Tibial nerve (tissue), 4 donors: ENCODE measurements around the gene MCC. TPM values are rescaled to one million over a fixed set of nuclear protein-coding genes. Genes with fewer than 3 reads are reported as not detected.

Experiments
- DNase-seq, 2 donors: peaks; one replicate each; pipeline ENCODE4 v3.0.0-alpha.2; 2019; ENCODE audit warnings: low spot score in 2 of 2
- H3K27ac ChIP-seq, 4 donors: fragments of 200-600 bp; sonication (generic) in 3 of 4; one replicate each; pipeline ENCODE4 v1.5.1; 2017 to 2019; ENCODE audit warnings: mild to moderate bottlenecking in 1 of 4
- H3K27me3 ChIP-seq, 2 donors: fragments of 200-600 bp; sonication (generic) in 1 of 2; one replicate each; pipeline versions ENCODE4 v1.5.1 to v1.6.0; 2017 to 2019
- H3K36me3 ChIP-seq, 3 donors: fragments of 200-600 bp; sonication (generic); one replicate each; pipeline ENCODE4 v1.5.1; 2018 to 2019
- H3K4me1 ChIP-seq, 4 donors: fragments of 200-600 bp; sonication (generic) in 3 of 4; one replicate each; pipeline ENCODE4 v1.5.1; 2017 to 2019
- H3K4me3 ChIP-seq, 4 donors: fragments of 200-600 bp; sonication (generic) in 3 of 4; one replicate each; pipeline ENCODE4 v1.5.1; 2017 to 2019; ENCODE audit warnings: mild to moderate bottlenecking in 1 of 4, moderate library complexity in 1 of 4
- H3K9me3 ChIP-seq, 4 donors: fragments of 200-600 bp; sonication (generic) in 3 of 4; one replicate each; pipeline ENCODE4 v1.5.1; 2017 to 2019
- EP300 ChIP-seq, 2 donors: sonication (generic); formaldehyde crosslinking; IDR thresholded peaks; one replicate each; pipeline ENCODE4 v1.6.1; 2017; ENCODE audit warnings: antibody characterized with exemption in 2 of 2, mild to moderate bottlenecking in 1 of 2
- POLR2A ChIP-seq, 2 donors: fragments of 450-650 bp; IDR thresholded peaks; one replicate each; pipeline ENCODE4 v1.6.1; 2017; ENCODE audit warnings: antibody characterized with exemption in 2 of 2, mild to moderate bottlenecking in 2 of 2, moderate library complexity in 2 of 2
- WGBS, 2 donors: methylation state at CpG; one replicate each; pipeline ENCODE4 v1.1.5; 2018; 5-methylcytosine and 5-hydroxymethylcytosine counted together
- total RNA-seq, 4 donors: library from RNA; depleted of rRNA; stranded (reverse); fragments of >200 nt; gene quantifications; one replicate each; pipeline ENCODE4 v1.1.0, GENCODE V29; 2016
- TF ChIP-seq, protein P1 (sequence below), 5 experiments: fragments of 200-600 bp in 3 of 5; fragments of 450-650 bp in 2 of 5; sonication (generic) in 3 of 5; IDR thresholded peaks; one replicate each; pipeline ENCODE4 v1.5.1; 2016 to 2019; ENCODE audit warnings: antibody characterized with exemption in 5 of 5, mild to moderate bottlenecking in 3 of 5, moderate library complexity in 2 of 5

The MCC gene
- total RNA-seq, 4 donors from 2014 or later, result 55.5 to 122 (median 80.9) TPM

DNA sequence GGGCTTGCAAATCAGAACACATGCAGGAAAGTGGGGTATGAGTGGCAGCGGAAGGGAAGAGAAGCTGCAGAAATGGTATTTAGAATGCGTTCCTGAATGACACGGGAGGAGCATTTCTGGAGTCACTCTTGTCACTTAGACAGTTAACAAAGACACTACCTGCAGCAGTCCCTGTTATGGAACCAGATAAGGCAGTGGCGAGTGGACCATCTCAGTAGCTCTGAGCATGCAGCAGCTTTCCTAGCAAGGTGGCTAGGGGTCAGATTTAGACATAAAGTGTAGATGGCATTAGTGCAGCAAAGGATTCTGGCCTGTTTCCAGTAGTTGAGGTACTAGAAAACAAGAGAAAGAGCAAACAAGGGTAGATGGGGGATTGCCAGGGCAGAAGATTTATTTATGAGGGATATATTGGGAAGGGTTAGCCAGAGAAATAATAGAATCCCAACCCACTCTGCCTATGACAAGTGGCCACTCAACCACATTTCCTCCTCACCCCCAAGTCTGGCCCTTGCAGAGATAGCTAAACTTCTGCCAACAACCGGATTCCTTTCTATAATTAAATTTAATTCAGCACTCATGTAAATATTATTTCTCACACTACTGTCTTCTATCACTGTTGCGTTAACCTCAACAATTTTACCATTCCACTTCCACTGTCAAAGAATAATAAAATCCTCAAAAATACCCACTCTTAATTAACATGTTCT is 310.0 kb downstream of the MCC start:
- Histone ChIP-seq H3K36me3 (no peaks in the 10 kb centered on the region), H3K27me3 (no peaks in the 10 kb centered on the region), H3K9me3 (no peaks in the 10 kb centered on the region), H3K4me1 (peaks cover 0 to 9% (median 0%) of the 10 kb centered on the region in 4 donors), H3K27ac (no peak overlapping the region), H3K4me3 (no peak overlapping the region)
- WGBS, 2 donors, result 81 to 83% methylated on average over 6 of the region's 6 CpGs
- no peak for TF ChIP-seq EP300 (IDR thresholded peaks at IDR 0.05)
- TF ChIP-seq, protein P1, sequence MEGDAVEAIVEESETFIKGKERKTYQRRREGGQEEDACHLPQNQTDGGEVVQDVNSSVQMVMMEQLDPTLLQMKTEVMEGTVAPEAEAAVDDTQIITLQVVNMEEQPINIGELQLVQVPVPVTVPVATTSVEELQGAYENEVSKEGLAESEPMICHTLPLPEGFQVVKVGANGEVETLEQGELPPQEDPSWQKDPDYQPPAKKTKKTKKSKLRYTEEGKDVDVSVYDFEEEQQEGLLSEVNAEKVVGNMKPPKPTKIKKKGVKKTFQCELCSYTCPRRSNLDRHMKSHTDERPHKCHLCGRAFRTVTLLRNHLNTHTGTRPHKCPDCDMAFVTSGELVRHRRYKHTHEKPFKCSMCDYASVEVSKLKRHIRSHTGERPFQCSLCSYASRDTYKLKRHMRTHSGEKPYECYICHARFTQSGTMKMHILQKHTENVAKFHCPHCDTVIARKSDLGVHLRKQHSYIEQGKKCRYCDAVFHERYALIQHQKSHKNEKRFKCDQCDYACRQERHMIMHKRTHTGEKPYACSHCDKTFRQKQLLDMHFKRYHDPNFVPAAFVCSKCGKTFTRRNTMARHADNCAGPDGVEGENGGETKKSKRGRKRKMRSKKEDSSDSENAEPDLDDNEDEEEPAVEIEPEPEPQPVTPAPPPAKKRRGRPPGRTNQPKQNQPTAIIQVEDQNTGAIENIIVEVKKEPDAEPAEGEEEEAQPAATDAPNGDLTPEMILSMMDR (IDR thresholded peaks at IDR 0.05), result no peak
- TF ChIP-seq POLR2A (IDR thresholded peaks at IDR 0.05), result no peak
- no peak for DNase-seq

DNA sequence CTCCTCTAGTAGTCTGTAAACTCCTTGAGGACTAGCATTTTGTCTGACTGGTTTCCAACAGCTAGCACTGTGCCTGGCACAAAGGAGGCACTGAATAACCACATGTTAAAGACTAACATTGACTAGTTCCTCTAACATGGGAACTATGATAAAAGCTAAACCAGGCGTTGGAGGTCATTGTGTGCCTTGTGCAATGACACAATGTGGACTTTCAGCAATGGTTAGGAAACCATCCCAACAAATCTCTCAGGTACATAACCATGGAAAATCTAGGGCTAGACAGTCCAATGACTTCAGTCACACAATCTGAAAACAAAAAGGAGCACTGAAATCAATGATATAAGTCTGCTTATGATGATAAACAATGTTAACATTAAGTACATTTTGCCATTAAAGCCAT is 311.0 kb downstream of the MCC start:
- Histone ChIP-seq H3K36me3 (no peaks in the 10 kb centered on the region), H3K4me1 (peaks cover 0 to 9% (median 0%) of the 10 kb centered on the region in 4 donors), H3K4me3 (no peak overlapping the region), H3K27me3 (no peaks in the 10 kb centered on the region), H3K27ac (no peak overlapping the region), H3K9me3 (no peaks in the 10 kb centered on the region)
- TF ChIP-seq POLR2A (IDR thresholded peaks at IDR 0.05) (no peak), EP300 (IDR thresholded peaks at IDR 0.05) (no peak)
- TF ChIP-seq, protein P1 (IDR thresholded peaks at IDR 0.05), result no peak
- WGBS, 2 donors, result 96 to 100% methylated on average over 1 of the region's 1 CpG
- DNase-seq, result no peak

DNA sequence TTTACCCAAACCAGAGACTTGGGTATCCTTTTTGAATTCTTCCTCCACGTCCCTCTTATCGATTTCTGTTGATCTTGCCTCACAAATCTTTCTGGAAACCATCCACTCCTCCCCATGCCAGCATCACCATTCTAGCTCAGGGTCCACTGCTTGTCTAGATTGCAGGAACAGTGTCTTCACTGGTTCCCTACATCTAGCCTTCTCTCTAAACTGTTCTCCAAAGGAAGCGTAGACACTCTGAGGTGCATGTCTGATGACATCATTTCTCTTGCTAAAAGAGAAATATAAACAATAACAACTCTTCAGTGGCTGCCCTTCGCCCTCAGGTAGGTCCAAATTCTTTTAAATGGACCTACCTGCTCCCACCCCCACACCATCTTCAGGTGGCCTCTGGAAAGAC is 311.5 kb downstream of the MCC start:
- TF ChIP-seq POLR2A (IDR thresholded peaks at IDR 0.05), result no peak
- TF ChIP-seq, protein P1 (IDR thresholded peaks at IDR 0.05), result no peak
- TF ChIP-seq EP300 (IDR thresholded peaks at IDR 0.05), result no peak
- no peaks in the 10 kb centered on the region for H3K9me3 ChIP-seq

DNA sequence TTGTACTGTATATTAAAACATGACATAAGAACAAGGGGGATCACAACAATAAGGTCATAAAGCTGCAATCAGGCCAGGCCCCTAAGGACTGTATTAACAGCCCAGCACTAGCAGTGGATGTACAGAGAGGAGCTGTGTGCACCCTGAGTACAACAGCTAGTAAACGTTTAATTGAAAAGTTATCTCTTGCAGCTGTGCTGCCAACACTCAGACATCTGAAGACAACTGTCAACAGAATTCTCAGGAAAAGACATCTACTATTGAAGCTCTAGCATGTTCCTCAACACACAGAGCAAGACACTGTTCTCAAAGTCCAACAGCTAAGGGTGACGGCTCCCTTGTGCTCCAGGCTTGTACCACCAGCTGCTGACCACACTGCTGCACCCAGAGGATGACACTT is 312.1 kb downstream of the MCC start:
- Histone ChIP-seq H3K9me3 (no peaks in the 10 kb centered on the region), H3K27me3 (no peaks in the 10 kb centered on the region), H3K4me1 (peaks cover 0 to 4% (median 0%) of the 10 kb centered on the region in 4 donors), H3K4me3 (no peak overlapping the region), H3K36me3 (no peaks in the 10 kb centered on the region), H3K27ac (no peak overlapping the region)
- TF ChIP-seq, protein P1 (IDR thresholded peaks at IDR 0.05), result no peak
- no peak for TF ChIP-seq POLR2A (IDR thresholded peaks at IDR 0.05)
- no peak for TF ChIP-seq EP300 (IDR thresholded peaks at IDR 0.05)
- WGBS, 2 donors, result 43 to 83% methylated on average over 2 of the region's 2 CpGs
- DNase-seq, result no peak

More for the DNA sequence above, 311.5 kb downstream of the MCC start:
- 82 to 95% methylated on average over 4 of the region's 4 CpGs for WGBS, 2 donors
- peaks cover 0 to 4% (median 0%) of the 10 kb centered on the region in 4 donors for H3K4me1 ChIP-seq
- H3K27me3 ChIP-seq, result no peaks in the 10 kb centered on the region
- no peak overlapping the region for H3K4me3 ChIP-seq
- H3K27ac ChIP-seq, result no peak overlapping the region
- no peaks in the 10 kb centered on the region for H3K36me3 ChIP-seq
- DNase-seq, result no peak

DNA sequence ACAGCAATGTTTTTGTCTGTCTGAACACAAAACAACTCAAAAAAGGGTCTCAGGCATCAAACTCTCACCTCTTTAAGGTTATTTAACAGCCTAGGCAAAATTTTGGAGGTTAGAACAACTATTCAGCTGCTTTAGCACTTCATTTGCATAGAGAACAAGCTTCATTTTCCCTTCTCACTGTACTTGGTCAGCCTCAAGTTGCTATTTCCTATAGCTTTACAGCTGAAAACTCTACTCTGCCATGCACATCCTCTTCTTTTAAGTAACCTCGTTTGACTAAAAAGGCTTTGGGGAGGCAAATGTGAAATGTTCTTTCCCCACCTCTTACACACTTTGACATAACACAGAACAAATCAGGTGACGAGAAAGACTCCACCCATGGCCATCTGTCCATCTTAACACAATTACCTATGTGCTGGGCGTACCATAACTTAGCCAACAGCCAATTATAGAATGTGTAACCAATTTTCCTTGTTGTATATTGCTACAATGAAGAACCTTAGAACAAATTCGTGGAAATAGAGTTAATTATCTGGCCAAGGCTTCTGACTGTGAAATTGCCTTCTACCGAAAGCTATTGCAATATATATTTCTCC is 315.9 kb downstream of the MCC start:
- WGBS, 2 donors, result 83 to 86% methylated on average over 5 of the region's 5 CpGs

More for the DNA sequence above, 315.9 kb downstream of the MCC start:
- Histone ChIP-seq H3K36me3 (no peaks in the 10 kb centered on the region), H3K4me1 (peaks cover 0 to 31% (median 5%) of the 10 kb centered on the region in 4 donors), H3K9me3 (no peaks in the 10 kb centered on the region), H3K27ac (no peak overlapping the region), H3K27me3 (no peaks in the 10 kb centered on the region), H3K4me3 (no peak overlapping the region)
- no peak for DNase-seq
- TF ChIP-seq POLR2A (IDR thresholded peaks at IDR 0.05) (no peak), EP300 (IDR thresholded peaks at IDR 0.05) (no peak)
- TF ChIP-seq, protein P1 (IDR thresholded peaks at IDR 0.05), result no peak
